ENCODE results near the gene CDK1. TPM values are rescaled to one million over a fixed set of nuclear protein-coding genes. Genes with fewer than 3 reads are reported as not detected.

The CDK1 gene
- total RNA-seq, 4 donors from 2014 or later, result 0.26 to 2.8 (median 0.75) TPM

- H3K27me3 ChIP-seq, result no peaks in the 10 kb centered on the region
- no peaks in the 10 kb centered on the region for H3K9me3 ChIP-seq
- intact Hi-C loops (cut with DNase I), result no loop called here
- 98% methylated on average over 3 of the region's 3 CpGs for WGBS
- H3K36me3 ChIP-seq, result no peaks in the 10 kb centered on the region
- DNase-seq (ENCODE audit: extremely low spot score), result no peak
- TF ChIP-seq EP300 (IDR thresholded peaks at IDR 0.05) (no peak), POLR2A (IDR thresholded peaks at IDR 0.05; ENCODE audit: low read depth) (no peak), CTCF (IDR thresholded peaks at IDR 0.05) (no peak)
- no peak overlapping the region for H3K4me3 ChIP-seq
- no peaks in the 10 kb centered on the region for H3K4me1 ChIP-seq
- H3K27ac ChIP-seq (replicated peaks in 1 of 4), result no peak overlapping the region
These were observed 17.4 kb downstream of the CDK1 start for GRCh38 chr10:60795465-60796202.

DNA sequence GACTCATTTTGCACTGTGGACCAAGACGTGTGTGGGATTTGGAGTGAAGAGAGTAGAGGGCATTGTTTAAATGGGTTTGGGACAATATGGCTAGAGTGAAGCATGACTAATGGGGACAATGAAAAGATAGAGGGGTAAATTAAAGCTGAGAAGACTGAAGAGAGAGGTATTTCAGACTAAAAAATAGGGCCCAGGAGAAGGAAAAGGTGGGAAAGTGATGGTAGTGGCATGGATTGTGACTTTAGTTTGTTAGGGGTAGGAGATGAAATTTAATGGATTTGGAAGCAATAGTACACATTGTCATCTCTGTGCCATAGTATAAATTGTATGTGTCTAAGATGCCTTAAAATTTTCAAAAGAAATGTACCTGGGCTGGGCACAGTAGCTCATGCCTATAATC, 18.2 kb downstream of the CDK1 start:
- no peak for TF ChIP-seq POLR2A (IDR thresholded peaks at IDR 0.05; ENCODE audit: low read depth)
- no peak for TF ChIP-seq EP300 (IDR thresholded peaks at IDR 0.05)
- TF ChIP-seq POLR2AphosphoS5 (IDR thresholded peaks at IDR 0.05), result no peak
- no peak for TF ChIP-seq CTCF (IDR thresholded peaks at IDR 0.05)
- DNase-seq (ENCODE audit: extremely low spot score), result no peak
- 96% methylated on average over 1 of the region's 1 CpG for WGBS
- H3K27ac ChIP-seq (replicated peaks in 1 of 4), result no peak overlapping the region
- no peaks in the 10 kb centered on the region for H3K9me3 ChIP-seq
- no peak overlapping the region for H3K4me3 ChIP-seq
- H3K27me3 ChIP-seq, result no peaks in the 10 kb centered on the region
- no peaks in the 10 kb centered on the region for H3K36me3 ChIP-seq
- H3K4me1 ChIP-seq, result peaks cover 0 to 3% (median 3%) of the 10 kb centered on the region in 4 donors
- intact Hi-C loops (cut with DNase I), result no loop called here

DNA sequence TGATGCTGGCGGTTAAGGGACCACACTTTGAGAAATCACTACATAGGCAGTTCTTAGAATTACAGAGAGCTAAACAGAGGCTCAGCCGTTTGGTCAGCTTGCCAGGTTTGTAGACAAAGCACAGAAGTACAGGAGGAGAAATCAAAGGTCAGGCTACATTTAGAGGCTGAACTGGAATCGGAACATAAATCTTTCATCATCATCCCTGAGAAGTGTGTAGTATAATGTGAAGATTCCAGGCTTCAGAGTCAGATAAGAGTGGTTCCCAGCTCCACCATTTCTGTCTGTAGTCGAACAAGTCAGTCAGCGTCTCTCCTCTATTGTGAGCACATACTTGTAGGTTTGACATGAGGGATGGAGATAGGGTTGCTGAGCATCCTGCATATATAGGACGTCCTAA, 18.9 kb downstream of the CDK1 start:
- Histone ChIP-seq H3K27me3 (no peaks in the 10 kb centered on the region), H3K4me1 (peaks cover 0 to 8% (median 5%) of the 10 kb centered on the region in 4 donors), H3K27ac (replicated peaks in 1 of 4) (no peak overlapping the region), H3K36me3 (no peaks in the 10 kb centered on the region), H3K4me3 (no peak overlapping the region), H3K9me3 (no peaks in the 10 kb centered on the region)
- no peak for DNase-seq (ENCODE audit: extremely low spot score)
- no peak for TF ChIP-seq POLR2A (IDR thresholded peaks at IDR 0.05; ENCODE audit: low read depth)
- intact Hi-C loops (cut with DNase I), result no loop called here
- 67% methylated on average over 6 of the region's 6 CpGs for WGBS

DNA sequence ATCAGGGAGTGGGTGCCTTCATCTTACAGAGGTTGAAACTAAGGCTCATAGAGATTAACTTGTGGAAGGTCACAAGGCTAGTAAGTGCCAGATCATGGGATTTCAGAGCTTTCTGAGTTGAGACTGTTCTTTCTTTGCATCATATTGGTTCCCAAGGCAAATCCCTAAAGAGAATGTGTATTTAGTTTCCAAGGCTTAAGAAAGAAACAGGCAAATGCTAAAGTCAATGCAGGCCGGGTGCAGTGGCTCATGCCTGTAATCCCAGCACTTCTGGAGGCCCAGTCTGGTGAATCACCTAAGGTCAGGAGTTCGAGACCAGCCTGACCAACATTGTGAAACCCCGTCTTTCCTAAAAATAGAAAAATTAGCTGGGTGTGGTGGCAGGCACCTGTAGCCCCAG, 19.8 kb downstream of the CDK1 start:
- intact Hi-C loops (cut with DNase I), result no loop called here
- Histone ChIP-seq H3K27me3 (no peaks in the 10 kb centered on the region), H3K36me3 (no peaks in the 10 kb centered on the region), H3K4me3 (no peak overlapping the region), H3K27ac (replicated peaks in 1 of 4) (no peak overlapping the region), H3K4me1 (peaks cover 0 to 8% (median 5%) of the 10 kb centered on the region in 4 donors), H3K9me3 (no peaks in the 10 kb centered on the region)
- no peak for DNase-seq (ENCODE audit: extremely low spot score)
- TF ChIP-seq CTCF (IDR thresholded peaks at IDR 0.05), result no peak
- no peak for TF ChIP-seq EP300 (IDR thresholded peaks at IDR 0.05)
- TF ChIP-seq POLR2AphosphoS5 (IDR thresholded peaks at IDR 0.05), result no peak
- no peak for TF ChIP-seq POLR2A (IDR thresholded peaks at IDR 0.05; ENCODE audit: low read depth)
- 93% methylated on average over 3 of the region's 3 CpGs for WGBS

DNA sequence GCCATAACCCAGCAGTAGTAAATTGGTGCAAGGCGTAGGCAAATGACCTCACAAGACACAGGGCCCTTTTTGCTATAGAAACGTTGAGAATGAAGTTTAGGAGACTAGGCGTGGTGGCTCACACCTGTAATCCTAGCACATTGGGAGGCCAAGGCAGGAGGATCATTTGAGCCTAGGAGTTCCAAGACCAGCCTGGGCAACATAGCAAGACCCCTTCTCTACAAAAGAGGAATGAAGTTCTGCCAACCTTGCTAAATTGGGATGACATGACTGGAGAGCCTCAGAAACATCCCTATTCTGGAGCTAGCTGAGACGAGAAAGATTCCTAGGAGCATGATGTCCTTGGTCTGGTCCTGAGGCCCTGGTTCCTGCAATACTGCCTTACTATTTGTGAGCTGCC, 20.6 kb downstream of the CDK1 start:
- WGBS, result 78% methylated on average over 4 of the region's 4 CpGs
- Histone ChIP-seq H3K4me1 (peaks cover 0 to 8% (median 5%) of the 10 kb centered on the region in 4 donors), H3K27ac (replicated peaks in 1 of 4) (no peak overlapping the region), H3K9me3 (no peaks in the 10 kb centered on the region), H3K36me3 (no peaks in the 10 kb centered on the region), H3K4me3 (no peak overlapping the region), H3K27me3 (no peaks in the 10 kb centered on the region)
- no peak for DNase-seq (ENCODE audit: extremely low spot score)
- intact Hi-C loops (cut with DNase I), result no loop called here
- TF ChIP-seq POLR2AphosphoS5 (IDR thresholded peaks at IDR 0.05), result no peak
- TF ChIP-seq CTCF (IDR thresholded peaks at IDR 0.05), result no peak
- TF ChIP-seq POLR2A (IDR thresholded peaks at IDR 0.05; ENCODE audit: low read depth), result no peak
- no peak for TF ChIP-seq EP300 (IDR thresholded peaks at IDR 0.05)

Data from esophagus muscularis mucosa (tissue), 4 donors.